ENCODE measurements around the gene WAS. TPM values are rescaled to one million over a fixed set of nuclear protein-coding genes. Genes with fewer than 3 reads are reported as not detected.

WAS gene
- total RNA-seq, 1 donor from 2014 or later: 2.7 TPM

- H3K27me3 Mint-ChIP-seq (ENCODE audit: unreplicated experiment): no peaks in the 10 kb centered on the region
- no peak overlapping the region for H3K4me3 Mint-ChIP-seq (ENCODE audit: unreplicated experiment)
- no peak overlapping the region for H3K27ac Mint-ChIP-seq (ENCODE audit: unreplicated experiment)
- no peak for DNase-seq (ENCODE audit: low spot score)
- TF ChIP-seq CTCF (IDR thresholded peaks at IDR 0.05; ENCODE audit: unreplicated experiment): no peak
- no peaks in the 10 kb centered on the region for H3K9me3 Mint-ChIP-seq (ENCODE audit: unreplicated experiment)
- H3K36me3 Mint-ChIP-seq (ENCODE audit: low read depth, unreplicated experiment): no peaks in the 10 kb centered on the region
- no peaks in the 10 kb centered on the region for H3K4me1 Mint-ChIP-seq (ENCODE audit: unreplicated experiment)
These were observed 32.4 kb downstream of the WAS start for GRCh38 chrX:48715876-48716502.

GRCh38 chrX:48719958-48720357 lies 36.4 kb downstream of the WAS start:
- H3K4me1 Mint-ChIP-seq (ENCODE audit: unreplicated experiment): no peaks in the 10 kb centered on the region
- no peak for DNase-seq (ENCODE audit: low spot score)
- H3K27me3 Mint-ChIP-seq (ENCODE audit: unreplicated experiment): no peaks in the 10 kb centered on the region
- TF ChIP-seq CTCF (IDR thresholded peaks at IDR 0.05; ENCODE audit: unreplicated experiment): no peak
- no peak overlapping the region for H3K4me3 Mint-ChIP-seq (ENCODE audit: unreplicated experiment)
- no peaks in the 10 kb centered on the region for H3K36me3 Mint-ChIP-seq (ENCODE audit: low read depth, unreplicated experiment)
- no peaks in the 10 kb centered on the region for H3K9me3 Mint-ChIP-seq (ENCODE audit: unreplicated experiment)
- H3K27ac Mint-ChIP-seq (ENCODE audit: unreplicated experiment): no peak overlapping the region

- no peak for DNase-seq (ENCODE audit: low spot score)
- no peaks in the 10 kb centered on the region for H3K9me3 Mint-ChIP-seq (ENCODE audit: unreplicated experiment)
- no peak for TF ChIP-seq CTCF (IDR thresholded peaks at IDR 0.05; ENCODE audit: unreplicated experiment)
- no peaks in the 10 kb centered on the region for H3K4me1 Mint-ChIP-seq (ENCODE audit: unreplicated experiment)
- no peaks in the 10 kb centered on the region for H3K36me3 Mint-ChIP-seq (ENCODE audit: low read depth, unreplicated experiment)
- no peak overlapping the region for H3K27ac Mint-ChIP-seq (ENCODE audit: unreplicated experiment)
- H3K27me3 Mint-ChIP-seq (ENCODE audit: unreplicated experiment): no peaks in the 10 kb centered on the region
- no peak overlapping the region for H3K4me3 Mint-ChIP-seq (ENCODE audit: unreplicated experiment)
These were observed 37.1 kb downstream of the WAS start for GRCh38 chrX:48720577-48721250.

GRCh38 chrX:48721916-48722315 lies 38.3 kb downstream of the WAS start:
- TF ChIP-seq CTCF (IDR thresholded peaks at IDR 0.05; ENCODE audit: unreplicated experiment): no peak
- Mint-ChIP-seq H3K27me3 (ENCODE audit: unreplicated experiment) (no peaks in the 10 kb centered on the region), H3K4me3 (ENCODE audit: unreplicated experiment) (no peak overlapping the region), H3K9me3 (ENCODE audit: unreplicated experiment) (no peaks in the 10 kb centered on the region), H3K4me1 (ENCODE audit: unreplicated experiment) (no peaks in the 10 kb centered on the region), H3K27ac (ENCODE audit: unreplicated experiment) (no peak overlapping the region), H3K36me3 (ENCODE audit: low read depth, unreplicated experiment) (no peaks in the 10 kb centered on the region)
- DNase-seq (ENCODE audit: low spot score): no peak

GRCh38 chrX:48726596-48726995 lies 43.0 kb downstream of the WAS start:
- H3K4me3 Mint-ChIP-seq (ENCODE audit: unreplicated experiment): no peak overlapping the region
- H3K9me3 Mint-ChIP-seq (ENCODE audit: unreplicated experiment): no peaks in the 10 kb centered on the region
- peaks cover 2% of the 10 kb centered on the region for H3K27me3 Mint-ChIP-seq (ENCODE audit: unreplicated experiment)
- no peaks in the 10 kb centered on the region for H3K4me1 Mint-ChIP-seq (ENCODE audit: unreplicated experiment)
- DNase-seq (ENCODE audit: low spot score): no peak
- H3K27ac Mint-ChIP-seq (ENCODE audit: unreplicated experiment): no peak overlapping the region
- no peak for TF ChIP-seq CTCF (IDR thresholded peaks at IDR 0.05; ENCODE audit: unreplicated experiment)
- no peaks in the 10 kb centered on the region for H3K36me3 Mint-ChIP-seq (ENCODE audit: low read depth, unreplicated experiment)
